MM.1S (cell line): ENCODE measurements around the gene MEF2C.

Experiments
- CTCF ChIP-seq: fragments of 300-600 bp; sonication (generic); IDR thresholded peaks from 2 replicates; pipeline ENCODE4 v1.5.1; 2016; ENCODE audit warnings: antibody characterized with exemption, low read length, mixed read lengths
- EZH2phosphoT487 ChIP-seq: fragments of 300-600 bp; sonication (generic); IDR thresholded peaks from 2 replicates; pipeline ENCODE4 v1.6.1; 2018; ENCODE audit warnings: antibody characterized with exemption, low read length

GRCh38 chr5:88818296-88818695 lies 64.7 kb downstream of the MEF2C start:
- no peak for TF ChIP-seq CTCF
- TF ChIP-seq EZH2phosphoT487, result no peak
